GM19324 (cell line): ENCODE measurements around the gene NUDCD2.
"Not testable (repeated sequence)": the region's sequence is repeated elsewhere in the genome, so short reads cannot be mapped to it uniquely, and the experiment has no call there.

Source experiments
- ATAC-seq: cut with Tn5 transposase; IDR thresholded peaks from one replicate; pipeline ENCODE4 v1.9.1; 2021; ENCODE audit warnings: mild to moderate bottlenecking, moderate library complexity; ENCODE audit not compliant: unreplicated experiment, low FRiP score

NUDCD2 gene

DNA sequence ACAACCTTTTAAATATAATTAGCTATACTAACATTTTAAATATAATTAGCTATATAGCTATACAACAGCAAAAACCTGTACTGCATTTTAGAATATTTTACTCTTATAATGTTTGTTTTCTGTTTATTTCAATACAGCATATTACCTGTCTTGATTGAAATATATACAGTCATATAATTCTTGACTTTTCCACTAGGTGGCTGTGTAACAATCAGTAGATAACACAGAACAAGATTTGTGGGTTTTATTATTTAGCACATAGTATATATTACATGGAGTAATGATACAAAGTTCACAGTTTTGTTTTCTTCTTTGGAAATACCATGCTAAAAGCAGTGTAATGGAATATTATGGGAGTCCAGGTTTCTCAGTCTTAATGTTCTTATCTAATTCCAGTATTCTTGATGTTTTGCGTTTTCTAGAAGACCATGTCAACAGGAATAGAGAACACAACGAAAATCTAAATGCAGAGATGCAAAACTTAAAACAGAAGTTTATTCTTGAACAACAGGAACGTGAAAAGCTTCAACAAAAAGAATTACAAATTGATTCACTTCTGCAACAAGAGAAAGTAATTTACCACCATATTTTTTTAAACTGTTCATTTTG is 13.8 kb upstream of the NUDCD2 start:
- no peak for ATAC-seq

- ATAC-seq = no peak
These were observed 7.8 kb upstream of the NUDCD2 start for GRCh38 chr5:163467682-163468081.

DNA sequence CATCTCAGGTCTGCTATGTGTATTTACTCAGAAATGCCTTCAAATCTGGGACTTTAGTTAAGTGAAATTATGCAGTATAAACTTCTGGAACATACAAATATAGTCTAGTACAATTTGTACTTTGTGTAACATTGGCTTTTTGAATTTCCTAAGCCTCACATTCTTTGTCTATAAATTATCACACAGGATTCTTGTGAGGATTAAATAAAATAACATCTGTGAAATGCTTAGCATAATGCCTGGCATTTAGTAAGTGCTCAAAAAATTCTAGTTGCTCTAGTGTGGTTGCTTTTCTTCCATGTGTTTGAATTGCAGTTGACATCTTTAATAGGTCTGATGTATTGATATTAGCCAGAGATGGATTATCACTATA is 3.1 kb upstream of the NUDCD2 start:
- no peak for ATAC-seq

- ATAC-seq = no peak
These were observed 765 bp upstream of the NUDCD2 start, which contains the start of gene HMMR for GRCh38 chr5:163460562-163461171. Gene HMMR, plus strand, starts transcription at chr5:163460632. Its CDS starts 61 bp downstream, at chr5:163460693.

- ATAC-seq = peak; percentile 8
These were observed 462 bp downstream of the NUDCD2 start for GRCh38 chr5:163459462-163459818.

GRCh38 chr5:163458778-163459385 is 1.0 kb downstream of the NUDCD2 start:
- ATAC-seq = no peak

DNA sequence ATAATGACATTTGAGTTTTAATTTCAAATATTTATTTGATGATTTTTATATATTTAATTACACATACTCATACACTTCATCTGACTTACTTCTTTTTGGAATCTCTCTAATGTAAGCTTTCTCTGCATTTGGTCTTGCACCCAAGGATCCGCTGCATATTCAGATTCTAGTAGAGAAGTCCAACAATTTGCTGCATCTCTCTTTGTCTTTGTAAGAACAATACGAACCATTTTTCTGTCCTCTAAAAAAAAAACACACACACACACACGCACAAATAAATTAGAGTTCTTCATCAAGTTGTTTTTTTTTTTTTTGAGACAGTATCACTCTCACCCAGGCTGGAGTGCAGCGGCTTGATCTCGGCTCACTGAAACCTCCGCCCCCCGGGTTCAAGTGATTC is 3.1 kb downstream of the NUDCD2 start:
- ATAC-seq = no peak

- no peak for ATAC-seq
These were observed 3.8 kb downstream of the NUDCD2 start for GRCh38 chr5:163456029-163456589.

DNA sequence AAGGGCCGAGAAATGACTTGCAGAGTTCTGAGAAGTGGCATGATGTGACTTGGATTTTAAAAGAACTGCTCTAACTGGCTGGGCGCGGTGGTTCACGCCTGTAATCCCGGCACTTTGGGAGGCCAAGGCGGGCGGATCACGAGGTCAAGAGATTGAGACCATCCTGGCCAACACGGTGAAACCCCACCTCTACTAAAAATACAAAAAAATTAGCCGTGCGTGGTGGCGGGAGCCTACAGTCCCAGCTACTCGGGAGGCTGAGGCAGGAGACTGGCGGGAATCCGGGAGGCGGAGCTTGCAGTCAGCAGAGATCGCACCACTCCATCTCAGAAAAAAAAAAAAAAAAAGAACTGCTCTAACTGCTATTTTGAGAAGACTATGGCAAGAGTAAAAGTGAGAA is 4.5 kb downstream of the NUDCD2 start:
- ATAC-seq = not testable (repeated sequence)

- ATAC-seq = no peak
These were observed 6.2 kb downstream of the NUDCD2 start for GRCh38 chr5:163453705-163454104.

DNA sequence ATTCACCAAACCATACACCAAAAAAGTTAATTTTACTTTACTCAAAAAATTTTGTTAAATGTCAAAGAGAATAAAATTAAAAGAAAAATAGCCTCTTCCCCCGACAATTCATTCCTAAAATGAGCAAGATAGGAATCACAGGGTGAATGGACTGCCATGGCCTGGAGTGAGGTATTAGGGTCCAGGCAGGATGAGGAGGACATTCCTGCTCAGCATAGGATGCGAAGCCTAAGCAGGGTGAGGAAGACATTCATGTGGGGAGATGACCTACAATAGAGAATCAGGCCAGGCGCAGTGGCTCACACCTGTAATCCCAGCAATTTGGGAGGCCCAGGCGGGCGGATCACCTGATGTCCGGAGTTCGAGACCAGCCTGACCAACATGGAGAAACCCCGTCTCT is 8.4 kb downstream of the NUDCD2 start:
- no peak for ATAC-seq

DNA sequence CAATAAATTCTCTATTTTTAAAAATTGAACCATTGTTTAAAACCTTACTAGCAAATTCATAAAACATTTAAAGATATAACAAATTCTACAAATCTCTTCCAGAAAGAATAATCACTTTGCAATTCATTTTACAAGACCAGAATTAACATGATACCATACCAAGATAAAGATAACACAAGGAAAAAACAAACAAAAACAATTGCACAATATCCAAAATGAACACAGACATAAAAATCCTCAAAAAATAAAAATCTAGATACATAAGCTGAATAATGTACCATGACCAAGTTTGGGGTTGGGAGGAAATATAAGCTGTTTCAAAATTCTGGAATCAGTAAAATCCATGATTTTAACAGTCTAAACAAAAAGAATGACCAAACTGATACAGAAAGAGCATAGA is 11.4 kb downstream of the NUDCD2 start:
- no peak for ATAC-seq

DNA sequence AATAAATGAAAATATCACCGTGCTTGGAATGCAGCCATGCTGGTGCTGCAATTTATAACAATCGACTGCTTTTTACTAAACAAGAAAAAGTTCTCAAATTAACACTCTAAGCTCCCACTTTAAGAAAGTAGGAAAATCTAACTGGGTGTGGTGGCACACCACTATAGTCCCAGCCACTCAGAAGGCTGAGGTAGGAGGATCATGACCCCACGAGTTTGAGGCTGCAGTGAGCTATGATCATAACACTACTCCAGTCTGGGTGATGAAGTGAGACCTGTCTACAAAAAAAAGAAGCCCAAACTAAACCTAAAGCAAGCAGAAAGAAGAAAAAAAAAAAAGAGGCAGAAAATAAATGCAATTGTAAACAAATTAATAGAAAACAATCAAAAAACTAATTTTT is 12.0 kb downstream of the NUDCD2 start:
- ATAC-seq = no peak

DNA sequence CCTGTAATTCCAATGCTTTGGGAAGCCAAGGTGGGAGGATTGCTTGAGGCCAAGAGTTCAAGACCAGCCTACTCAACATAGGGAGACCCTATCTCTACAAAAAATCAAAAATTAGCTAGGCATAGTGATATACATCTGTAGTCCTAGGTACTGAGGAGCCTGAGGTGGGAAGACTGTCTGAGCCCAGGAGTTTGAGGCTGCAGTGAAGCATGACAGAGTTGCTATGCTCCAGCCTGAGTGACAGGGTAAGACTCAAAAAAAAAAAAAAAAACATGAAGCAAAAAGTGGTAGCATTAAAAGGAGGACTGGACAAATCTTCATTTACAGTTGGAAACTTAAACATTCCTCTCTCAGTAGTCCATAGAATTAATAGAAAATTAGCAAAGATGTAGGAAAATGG is 12.7 kb downstream of the NUDCD2 start:
- no peak for ATAC-seq

- ATAC-seq = no peak
These were observed 14.6 kb downstream of the NUDCD2 start for GRCh38 chr5:163445345-163445744.

- no peak for ATAC-seq
These were observed 15.4 kb downstream of the NUDCD2 start for GRCh38 chr5:163444526-163444925.

- no peak for ATAC-seq
These were observed 18.9 kb downstream of the NUDCD2 start for GRCh38 chr5:163440954-163441353.

- ATAC-seq = no peak
These were observed 20.8 kb downstream of the NUDCD2 start for GRCh38 chr5:163439092-163439425.

DNA sequence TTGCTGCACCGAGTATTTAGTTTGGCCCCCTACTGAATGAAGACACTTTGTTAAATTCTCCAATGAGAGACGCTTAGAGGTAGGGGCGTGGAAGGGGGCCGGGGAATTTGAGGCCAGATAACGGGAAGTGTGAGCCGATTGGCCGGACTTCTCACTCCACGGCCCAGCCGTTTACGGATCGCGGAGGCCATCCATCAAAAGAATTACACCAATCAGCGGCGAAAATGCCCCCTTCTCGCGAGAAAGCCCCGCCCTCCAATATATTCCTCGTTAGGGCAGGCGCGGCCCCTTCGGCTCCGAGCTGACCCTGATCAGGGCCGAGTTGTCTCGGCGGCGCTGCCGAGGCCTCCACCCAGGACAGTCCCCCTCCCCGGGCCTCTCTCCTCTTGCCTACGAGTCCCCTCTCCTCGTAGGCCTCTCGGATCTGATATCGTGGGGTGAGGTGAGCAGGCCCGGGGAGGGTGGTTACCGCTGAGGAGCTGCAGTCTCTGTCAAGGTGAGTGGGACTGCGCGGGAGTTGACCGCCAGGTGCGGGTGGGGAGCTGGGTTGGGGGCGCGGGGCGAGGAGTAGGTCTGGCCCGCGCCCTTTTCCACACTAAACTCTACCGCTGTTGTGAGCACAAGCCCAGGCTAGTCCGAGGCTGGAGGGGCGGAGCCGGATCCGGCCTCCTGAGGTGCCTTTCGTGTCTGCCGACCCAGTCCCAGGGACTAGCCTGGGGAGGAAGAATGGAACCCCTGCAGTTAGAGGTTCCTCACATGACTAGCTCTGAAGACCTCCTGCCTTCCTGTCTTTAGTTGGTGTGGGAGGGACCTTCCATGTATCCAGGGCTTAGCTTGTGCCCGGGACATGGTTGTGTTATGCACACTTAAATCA is 22.4 kb downstream of the NUDCD2 start, which contains the start of gene CCNG1:
TSS of gene CCNG1 (plus strand) at position 287 of the 874 bp plus-strand sequence. CDS start 1,662 bp downstream, outside the sequence.
- ATAC-seq = peak; percentile 99

DNA sequence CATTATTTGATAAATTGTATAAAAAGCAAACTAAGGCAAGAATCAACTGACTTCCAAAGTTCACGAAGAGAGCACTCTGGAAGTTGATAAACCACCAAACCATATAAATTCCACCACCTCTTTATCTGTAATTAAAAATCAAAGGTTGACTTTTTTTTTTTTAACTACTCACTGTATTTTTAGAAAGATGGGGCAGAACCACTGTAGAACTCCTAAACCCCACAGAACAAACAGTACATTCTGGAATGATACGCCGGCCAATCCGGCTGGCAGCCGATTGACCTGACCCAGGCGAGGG is 22.9 kb downstream of the NUDCD2 start:
- no peak for ATAC-seq

GRCh38 chr5:163436515-163436914 is 23.4 kb downstream of the NUDCD2 start:
- ATAC-seq = no peak
